HG03439 (cell line): ENCODE measurements around the gene RIT2.

ENCODE experiments used
- ATAC-seq: cut with Tn5 transposase; IDR thresholded peaks from one replicate; pipeline ENCODE4 v1.9.1; 2021; ENCODE audit warnings: mild to moderate bottlenecking, moderate library complexity; ENCODE audit not compliant: unreplicated experiment

Gene RIT2

GRCh38 chr18:43092539-43092938 is 22.9 kb downstream of the RIT2 start:
- no peak for ATAC-seq

GRCh38 chr18:43081396-43081795 is 34.1 kb downstream of the RIT2 start:
- no peak for ATAC-seq

- no peak for ATAC-seq
These were observed 34.8 kb downstream of the RIT2 start for GRCh38 chr18:43080671-43081070.

GRCh38 chr18:43079422-43079821 is 36.1 kb downstream of the RIT2 start:
- no peak for ATAC-seq

GRCh38 chr18:43078478-43079092 is 36.9 kb downstream of the RIT2 start:
- ATAC-seq, result no peak

DNA sequence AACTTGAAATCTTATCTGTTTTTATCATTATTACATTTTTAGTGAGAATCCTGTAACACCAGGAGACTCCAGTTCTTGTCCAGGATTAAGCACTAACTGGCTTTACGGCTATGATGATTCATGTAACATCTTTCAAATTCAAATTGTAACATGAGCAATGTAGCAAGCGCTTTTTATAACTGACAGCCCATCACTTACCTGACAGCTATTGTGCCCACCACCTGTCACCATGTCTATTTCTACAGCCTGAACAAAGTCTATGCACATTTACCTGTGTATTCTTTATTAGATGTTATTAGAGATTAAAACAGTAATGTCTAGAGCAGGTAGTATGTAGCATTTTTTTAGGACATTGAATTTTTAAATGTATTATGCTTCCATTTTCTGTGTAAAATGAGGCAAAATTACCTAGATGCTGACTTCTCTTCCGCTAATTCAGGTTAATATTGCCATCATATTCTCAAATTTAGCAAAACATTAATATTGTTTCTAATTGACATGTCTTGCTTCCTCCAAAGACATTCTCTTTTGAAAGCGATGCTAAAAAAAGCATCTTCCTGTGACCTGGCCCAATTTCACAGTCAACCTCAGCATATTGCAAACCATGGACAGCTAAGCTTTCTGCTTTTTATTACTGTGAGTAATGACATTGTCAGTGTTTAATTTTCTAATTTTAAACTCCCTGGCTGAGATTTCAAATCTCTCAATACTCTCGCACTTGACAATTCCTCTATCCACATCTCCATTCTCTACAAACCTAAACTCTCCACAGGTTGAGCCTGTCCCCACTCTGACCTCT is 37.8 kb downstream of the RIT2 start:
- ATAC-seq, result no peak

DNA sequence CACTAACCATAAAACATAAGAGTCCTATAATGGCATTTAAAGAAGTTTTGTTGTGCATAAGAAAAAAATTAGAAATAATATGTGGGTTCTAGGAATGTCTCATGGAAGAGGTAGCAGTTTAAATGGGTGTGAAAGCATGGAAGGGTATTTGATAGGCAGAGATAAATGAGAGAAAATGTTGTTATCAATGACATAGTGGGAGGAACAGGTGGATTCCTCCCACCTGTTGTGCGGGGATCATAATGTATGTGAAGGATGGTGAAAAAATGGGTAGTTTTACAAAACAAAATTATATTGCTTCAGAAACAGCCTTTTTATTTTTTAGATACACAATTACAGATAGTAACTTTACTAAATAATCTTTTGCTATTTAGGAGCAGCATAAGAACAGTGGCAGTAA is 41.7 kb downstream of the RIT2 start:
- no peak for ATAC-seq

GRCh38 chr18:43068781-43069180 is 46.7 kb downstream of the RIT2 start:
- no peak for ATAC-seq

DNA sequence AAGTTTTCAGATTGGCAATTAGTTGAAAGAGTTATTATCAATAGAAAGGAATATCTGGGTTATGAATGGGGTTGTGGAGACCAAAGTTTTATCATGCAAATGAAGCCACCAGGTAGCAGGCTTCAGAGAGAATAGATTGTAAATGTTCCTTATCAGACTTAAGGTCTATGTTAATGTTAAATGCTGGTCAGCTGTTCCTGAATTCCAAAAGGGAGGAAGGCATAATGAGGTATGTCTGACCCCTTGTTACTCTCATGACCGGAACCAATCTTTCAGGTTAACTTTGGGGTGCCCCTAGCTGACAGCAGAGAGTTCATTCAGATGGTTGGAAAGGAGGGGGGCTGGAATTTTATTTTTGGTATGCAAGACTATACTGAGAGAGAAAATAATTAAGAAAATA is 47.9 kb downstream of the RIT2 start:
- ATAC-seq, result no peak

DNA sequence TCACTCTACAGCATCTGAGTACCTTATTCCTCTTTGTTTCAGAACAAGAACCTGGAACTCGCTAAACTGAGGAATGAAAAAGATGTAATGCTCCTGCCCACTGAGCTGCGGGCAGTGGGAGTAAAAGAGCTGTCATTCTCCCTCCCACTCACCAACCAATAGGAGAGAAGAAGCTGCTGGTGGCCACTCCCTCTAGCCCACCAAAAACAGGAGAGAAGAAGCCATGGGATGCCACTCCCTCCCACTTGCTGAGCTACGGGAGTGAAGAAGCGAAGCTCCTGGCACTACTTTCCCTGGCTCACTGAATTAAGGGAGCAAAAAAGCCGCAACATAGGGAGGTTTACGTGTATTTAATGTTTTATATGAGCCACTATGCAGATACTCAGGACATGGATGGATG is 53.7 kb downstream of the RIT2 start:
- no peak for ATAC-seq

DNA sequence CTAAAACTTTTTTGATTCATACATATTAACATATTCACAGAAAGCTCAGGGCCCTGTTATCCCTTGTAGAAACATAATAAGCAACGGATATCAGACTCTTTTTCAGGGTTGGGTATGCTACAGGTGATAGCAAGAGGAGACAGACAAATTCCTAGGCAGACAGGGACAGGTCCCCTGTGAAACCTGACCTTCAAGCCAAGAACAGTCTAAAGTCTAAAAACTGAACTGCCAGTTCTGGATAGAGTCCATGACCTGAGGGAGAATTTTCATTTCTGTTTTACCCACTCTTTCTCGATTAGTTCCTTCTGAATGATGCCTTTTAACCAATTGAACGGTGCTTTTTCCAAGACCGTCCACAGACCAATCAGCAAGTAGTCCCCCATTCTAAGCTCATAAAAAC is 54.2 kb downstream of the RIT2 start:
- ATAC-seq, result no peak

GRCh38 chr18:43060020-43060419 is 55.5 kb downstream of the RIT2 start:
- ATAC-seq, result no peak

DNA sequence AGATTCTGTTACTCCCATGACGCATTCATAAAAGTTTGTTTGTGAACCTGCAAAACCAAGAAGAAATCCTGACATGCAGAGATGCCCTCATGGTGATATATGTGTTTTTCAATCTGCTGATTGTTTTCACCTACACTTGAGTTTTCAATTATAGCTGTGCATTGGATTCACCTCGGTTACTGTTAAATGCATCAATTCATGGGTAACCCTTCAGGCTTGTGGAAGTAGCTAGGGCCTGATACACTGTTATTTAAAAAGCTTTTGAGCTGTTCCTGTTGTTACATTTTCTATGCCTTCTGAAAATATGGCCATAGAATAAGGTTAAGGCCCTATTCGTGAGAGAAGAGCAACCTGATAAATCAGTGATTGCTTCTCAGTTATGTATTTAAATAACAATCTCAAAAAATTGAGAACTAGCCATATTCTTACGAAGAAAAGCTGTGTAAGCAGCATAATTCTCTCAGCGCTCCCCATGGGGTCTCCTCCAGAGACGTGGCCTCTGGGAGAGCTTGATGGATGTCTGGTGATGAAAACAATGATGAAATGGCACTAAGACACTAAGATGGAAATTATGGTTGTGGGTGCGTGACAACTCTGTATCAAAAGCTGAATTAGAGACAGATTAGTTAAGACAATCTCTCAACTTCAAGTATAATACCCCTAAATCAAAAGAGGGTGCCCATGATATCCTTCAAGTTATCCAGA is 60.5 kb downstream of the RIT2 start:
- ATAC-seq, result no peak

DNA sequence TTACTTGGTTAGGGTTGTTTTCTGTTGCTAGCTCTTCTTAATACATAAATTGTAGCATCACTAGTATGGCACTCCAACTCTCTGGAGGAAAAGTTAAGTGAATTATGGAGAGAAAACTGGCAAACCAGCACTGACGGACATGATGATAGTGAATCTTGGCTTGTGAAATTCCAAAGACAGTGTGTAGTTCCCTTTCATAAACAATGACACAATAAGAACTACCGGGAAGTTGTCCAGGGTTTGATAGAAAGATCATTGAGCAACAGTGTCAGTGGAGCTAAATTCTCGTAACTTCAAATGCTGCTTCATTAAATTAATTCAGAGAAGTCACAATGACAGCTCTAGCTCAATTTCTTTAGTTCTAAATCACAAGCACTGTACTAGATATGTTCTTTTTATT is 66.5 kb downstream of the RIT2 start:
- ATAC-seq, result no peak

GRCh38 chr18:43046322-43046721 is 69.2 kb downstream of the RIT2 start:
- no peak for ATAC-seq

DNA sequence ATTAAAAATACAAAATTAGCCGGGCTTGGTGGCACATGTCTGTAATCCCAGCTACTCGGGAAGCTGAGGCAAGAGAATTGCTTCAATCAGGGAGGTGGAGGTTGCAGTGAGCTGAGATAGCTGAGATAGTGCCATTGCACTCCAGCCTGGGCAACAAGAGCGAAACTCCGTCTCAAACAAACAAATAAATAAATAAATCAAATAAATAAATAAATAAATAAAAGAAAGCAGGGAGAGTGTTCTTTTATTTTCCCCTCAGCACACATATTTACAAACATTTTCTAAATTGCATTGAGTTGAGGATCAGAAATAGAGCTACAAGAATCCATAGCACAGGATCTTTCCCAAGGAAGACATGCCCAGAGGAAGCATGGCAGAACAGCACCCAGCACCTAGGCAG is 71.9 kb downstream of the RIT2 start:
- no peak for ATAC-seq

GRCh38 chr18:43040281-43040680 is 75.2 kb downstream of the RIT2 start:
- no peak for ATAC-seq

DNA sequence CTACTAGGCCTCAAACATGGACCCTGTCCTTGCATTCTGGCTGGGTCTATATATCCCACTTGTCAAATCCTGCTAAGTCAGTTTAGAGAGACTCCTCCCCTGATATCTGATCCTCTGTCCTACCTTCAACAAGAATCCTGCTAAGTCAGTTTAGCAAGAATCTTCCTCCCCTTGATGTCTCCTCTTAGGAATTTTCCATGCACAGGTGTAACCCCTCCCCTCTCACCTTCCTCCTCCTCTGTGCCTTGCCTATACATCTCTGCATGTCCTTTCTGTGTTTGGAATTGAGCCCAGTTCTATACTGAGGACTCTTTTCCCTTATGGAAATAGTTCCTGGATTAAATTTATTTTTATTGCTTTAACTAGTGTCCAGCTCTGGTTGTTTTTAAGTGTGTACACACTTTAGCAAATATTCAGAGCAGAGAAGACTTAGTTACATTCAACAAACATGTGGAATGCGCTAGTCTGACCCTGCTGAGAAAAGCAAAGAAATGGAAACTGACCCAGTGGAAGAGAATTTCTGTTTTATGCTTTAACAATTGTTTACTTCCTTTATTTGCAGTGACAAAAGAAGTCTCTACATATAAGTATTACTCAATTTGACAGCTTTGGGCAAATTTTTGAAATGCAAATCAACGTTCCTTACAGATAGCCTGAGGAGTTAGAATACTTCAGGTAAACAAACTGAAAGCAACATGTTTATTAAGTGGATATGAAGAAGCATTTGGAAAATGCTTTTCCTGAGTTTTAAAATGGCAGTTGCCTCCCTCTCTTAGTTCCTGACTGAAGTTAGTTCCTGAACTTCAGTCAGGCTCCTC is 80.6 kb downstream of the RIT2 start:
- no peak for ATAC-seq

GRCh38 chr18:43031169-43031568 is 84.3 kb downstream of the RIT2 start:
- ATAC-seq, result no peak

- no peak for ATAC-seq
These were observed 86.1 kb downstream of the RIT2 start for GRCh38 chr18:43029414-43029813.

- ATAC-seq, result no peak
These were observed 92.6 kb downstream of the RIT2 start for GRCh38 chr18:43022874-43023273.
